Endothelial cell of umbilical vein (primary cell): ENCODE results near the gene PTTG2. TPM values are rescaled to one million over a fixed set of nuclear protein-coding genes. Genes with fewer than 3 reads are reported as not detected.

Experiments used
- BruUV-seq: library from RNA; stranded (reverse); fragments of 400-500 nt; replicated peaks from 2 replicates; lab custom pipeline; 2021; lab: Mats Ljungman, UMichigan
- CTCF ChIA-PET: fragments of 300-600, 350-600 bp; sonication (Branson Sonifier 250); formaldehyde crosslinking; loops from one replicate; lab custom pipeline; 2021; ENCODE audit warnings: antibody characterized with exemption, inconsistent platforms; lab: Charles Lee
- POLR2A ChIA-PET: fragments of 300-600, 350-600 bp; sonication (Branson Sonifier 250); formaldehyde crosslinking; loops from one replicate; lab custom pipeline; 2021; ENCODE audit warnings: antibody characterized with exemption, inconsistent platforms; lab: Charles Lee
- DNase-seq: peaks from one replicate; pipeline ENCODE4 v3.0.0-alpha.2; 2011; ENCODE audit warnings: low read depth, low spot score
- FAIRE-seq: peaks from 2 replicates; lab custom pipeline; 2011; peaks lifted over from hg19 to GRCh38; lab: Jason Lieb, UNC
- H2AFZ ChIP-seq: 2 replicates; pipeline ENCODE4 v1.6.0; 2012; ENCODE audit warnings: low read depth, low read length, control low read depth, inconsistent platforms
- H3K27ac ChIP-seq: 2 replicates; pipeline ENCODE4 v1.5.1; 2011; ENCODE audit warnings: low read depth, mild to moderate bottlenecking, control low read depth, low read length, moderate library complexity; ENCODE audit not compliant: insufficient read depth
- H3K27me3 ChIP-seq, 2 experiments: 2 replicates each; pipeline versions ENCODE4 v1.6.0 to v1.6.1; 2011; ENCODE audit warnings: low read length in 2 of 2, mixed read lengths in 1 of 2; ENCODE audit not compliant: control insufficient read depth in 2 of 2, insufficient read depth in 2 of 2
- H3K36me3 ChIP-seq, 2 experiments: 2 replicates in 1 of 2; 3 replicates in 1 of 2; pipeline ENCODE4 v1.5.1; 2011; ENCODE audit warnings: low read length in 2 of 2, mild to moderate bottlenecking in 1 of 2, moderate library complexity in 1 of 2; ENCODE audit not compliant: control insufficient read depth in 2 of 2, insufficient read depth in 2 of 2; ENCODE audit errors: extremely low read depth in 1 of 2
- H3K4me1 ChIP-seq: 3 replicates; pipeline ENCODE4 v1.5.1; 2011; ENCODE audit warnings: mild to moderate bottlenecking, low read length; ENCODE audit not compliant: control insufficient read depth, insufficient read depth; ENCODE audit errors: extremely low read depth
- H3K4me2 ChIP-seq: 2 replicates; pipeline ENCODE4 v1.6.1; 2011; ENCODE audit warnings: low read length, control low read depth, mixed read lengths; ENCODE audit not compliant: insufficient read depth
- H3K4me3 ChIP-seq, 3 experiments: fragments of 200-600 bp in 1 of 3; sonication (generic), shearing (Covaris generic) in 1 of 3; replicated peaks in 1 of 3; 2 replicates each; pipeline ENCODE4 v1.5.1; 2011 to 2016; ENCODE audit warnings: control low read depth in 3 of 3, low read length in 3 of 3, mild to moderate bottlenecking in 2 of 3, inconsistent platforms in 1 of 3, low read depth in 1 of 3, moderate library complexity in 1 of 3; ENCODE audit not compliant: insufficient read depth in 1 of 3
- H3K79me2 ChIP-seq: 2 replicates; pipeline ENCODE4 v1.6.0; 2012; ENCODE audit warnings: low read length, inconsistent platforms; ENCODE audit not compliant: control insufficient read depth, insufficient read depth
- H3K9ac ChIP-seq: replicated peaks from 2 replicates; pipeline ENCODE3; 2011; ENCODE audit warnings: low read length, control low read depth; ENCODE audit not compliant: insufficient read depth; ENCODE audit errors: extremely low read depth
- H3K9me1 ChIP-seq: replicated peaks from 3 replicates; pipeline ENCODE4 v1.6.0; 2011; ENCODE audit warnings: mild to moderate bottlenecking, low read length; ENCODE audit not compliant: control insufficient read depth, insufficient read depth; ENCODE audit errors: extremely low read depth
- H3K9me3 ChIP-seq: replicated peaks from 2 replicates; pipeline ENCODE4 v1.5.1; 2012; ENCODE audit warnings: low read length, inconsistent platforms; ENCODE audit not compliant: control insufficient read depth, insufficient read depth
- H4K20me1 ChIP-seq: replicated peaks from 2 replicates; pipeline ENCODE3; 2011; ENCODE audit warnings: mild to moderate bottlenecking, low read length; ENCODE audit not compliant: control insufficient read depth, insufficient read depth; ENCODE audit errors: extremely low read depth
- EZH2 ChIP-seq: IDR thresholded peaks from 2 replicates; pipeline ENCODE4 v1.6.1; 2012; ENCODE audit warnings: borderline replicate concordance, low read depth, mild to moderate bottlenecking, moderate library complexity, low read length, inconsistent platforms; ENCODE audit not compliant: severe bottlenecking
- FOS ChIP-seq: IDR thresholded peaks from 2 replicates; pipeline ENCODE4 v1.6.1; 2011; ENCODE audit warnings: mild to moderate bottlenecking, low read length, moderate library complexity, borderline replicate concordance; ENCODE audit not compliant: insufficient read depth
- GATA2 ChIP-seq: IDR thresholded peaks from 2 replicates; pipeline ENCODE4 v1.7.0; 2011; ENCODE audit warnings: low read depth, mild to moderate bottlenecking, moderate library complexity, mixed read lengths, low read length; ENCODE audit not compliant: insufficient read length, insufficient read depth
- JUN ChIP-seq: IDR thresholded peaks from 2 replicates; pipeline ENCODE4 v1.6.1; 2011; ENCODE audit warnings: borderline replicate concordance, low read depth; ENCODE audit not compliant: insufficient read length, insufficient read depth
- MYC ChIP-seq: IDR thresholded peaks from one replicate; pipeline ENCODE4 v1.6.1; 2011; ENCODE audit warnings: mild to moderate bottlenecking, low read depth, low read length
- POLR2A ChIP-seq: IDR thresholded peaks from 2 replicates; pipeline ENCODE4 v1.6.1; 2012; ENCODE audit warnings: low read depth, mild to moderate bottlenecking, control low read depth, low read length
- POLR2AphosphoS5 ChIP-seq: IDR thresholded peaks from 2 replicates; pipeline ENCODE4 v1.6.1; 2012; ENCODE audit warnings: low read depth, mild to moderate bottlenecking, control low read depth, low read length, moderate library complexity; ENCODE audit not compliant: insufficient read depth
- dilution Hi-C: fragments of 300-500 bp; cut with MboI; formaldehyde crosslinking; loops from one replicate; pipeline ENCODE4 v1.15.0; 2019; ENCODE audit warnings: low sequenced_read_pairs; ENCODE audit not compliant: extremely low pct_ligation_motif_present
- intact Hi-C: fragments of 100-400 bp; cut with micrococcal nuclease; formaldehyde crosslinking; loops from one replicate; pipeline ENCODE4 v1.10.0; 2022
- polyA plus RNA-seq, 4 experiments: library from polyadenylated mRNA; depleted of rRNA in 3 of 4; stranded (reverse) in 3 of 4; unstranded in 1 of 4; fragments of >200 nt; gene quantifications; 2 replicates each; pipeline versions ENCODE4 v1.2.1 to v1.2.3, GENCODE V29; 2011 to 2012; ENCODE audit warnings: missing spikeins in 1 of 4
- total RNA-seq: library from RNA; stranded (reverse); gene quantifications from 2 replicates; pipeline ENCODE4 v1.2.3, GENCODE V29; 2021
- TF ChIP-seq, protein P1 (sequence below), 2 donors: IDR thresholded peaks; 1 replicate in 1 of 2; 2 replicates in 1 of 2; pipeline ENCODE4 v1.5.1; 2011; ENCODE audit warnings: low read length in 2 of 2, mild to moderate bottlenecking in 2 of 2, moderate library complexity in 2 of 2, control low read depth in 1 of 2, inconsistent platforms in 1 of 2, low read depth in 1 of 2; ENCODE audit not compliant: insufficient read depth in 1 of 2; ENCODE audit errors: extremely low read depth in 1 of 2
- TF ChIP-seq, protein P2 (sequence below): IDR thresholded peaks from 2 replicates; pipeline ENCODE4 v1.6.1; 2011; ENCODE audit not compliant: insufficient read depth, insufficient read length

Gene PTTG2
- total and polyA plus RNA-seq, 2 donors (not counting 3 experiments of a cell fraction or from before 2014, with no cell fraction given): not detected

DNA sequence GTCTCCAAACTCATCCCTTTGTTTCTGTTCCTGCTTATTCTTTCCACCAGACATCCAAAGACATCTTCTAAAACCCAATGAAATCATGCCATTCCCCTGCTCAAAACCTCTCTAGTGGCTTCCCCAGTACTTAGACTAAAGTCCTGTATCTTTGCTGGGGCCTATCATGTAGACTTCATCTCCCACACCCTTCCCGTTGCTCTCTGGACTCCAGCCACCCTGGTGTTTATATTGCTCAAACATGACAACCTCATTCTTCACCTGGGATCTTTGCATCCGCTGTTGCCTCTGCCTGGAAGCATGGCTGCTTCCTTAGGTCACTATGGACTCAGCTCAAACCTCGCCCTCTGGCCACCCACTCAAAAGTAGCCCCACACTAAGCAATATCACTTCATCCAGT is 45.7 kb upstream of the PTTG2 start:
- H3K9ac ChIP-seq: no peak overlapping the region
- FAIRE-seq: no peak
- H3K27ac ChIP-seq: no peak overlapping the region
- H3K4me3 ChIP-seq: no peak overlapping the region
- no peaks in the 10 kb centered on the region for H4K20me1 ChIP-seq
- CTCF ChIA-PET: interaction anchor here (1.3 kb wide), 1 partner anchor 23 kb away, joined by 3 read pairs; no protein-coding TSS in a partner anchor
- no peaks in the 10 kb centered on the region for H3K36me3 ChIP-seq
- intact Hi-C loops: no loop called here
- dilution Hi-C loops: no loop called here
- H3K9me3 ChIP-seq: no peaks in the 10 kb centered on the region
- POLR2A ChIA-PET: no interaction called here
- DNase-seq: no peak
- H3K79me2 ChIP-seq: no peaks in the 10 kb centered on the region
- H3K4me1 ChIP-seq: no peaks in the 10 kb centered on the region
- TF ChIP-seq GATA2: no peak
- no peak for TF ChIP-seq JUN
- TF ChIP-seq, protein P1, sequence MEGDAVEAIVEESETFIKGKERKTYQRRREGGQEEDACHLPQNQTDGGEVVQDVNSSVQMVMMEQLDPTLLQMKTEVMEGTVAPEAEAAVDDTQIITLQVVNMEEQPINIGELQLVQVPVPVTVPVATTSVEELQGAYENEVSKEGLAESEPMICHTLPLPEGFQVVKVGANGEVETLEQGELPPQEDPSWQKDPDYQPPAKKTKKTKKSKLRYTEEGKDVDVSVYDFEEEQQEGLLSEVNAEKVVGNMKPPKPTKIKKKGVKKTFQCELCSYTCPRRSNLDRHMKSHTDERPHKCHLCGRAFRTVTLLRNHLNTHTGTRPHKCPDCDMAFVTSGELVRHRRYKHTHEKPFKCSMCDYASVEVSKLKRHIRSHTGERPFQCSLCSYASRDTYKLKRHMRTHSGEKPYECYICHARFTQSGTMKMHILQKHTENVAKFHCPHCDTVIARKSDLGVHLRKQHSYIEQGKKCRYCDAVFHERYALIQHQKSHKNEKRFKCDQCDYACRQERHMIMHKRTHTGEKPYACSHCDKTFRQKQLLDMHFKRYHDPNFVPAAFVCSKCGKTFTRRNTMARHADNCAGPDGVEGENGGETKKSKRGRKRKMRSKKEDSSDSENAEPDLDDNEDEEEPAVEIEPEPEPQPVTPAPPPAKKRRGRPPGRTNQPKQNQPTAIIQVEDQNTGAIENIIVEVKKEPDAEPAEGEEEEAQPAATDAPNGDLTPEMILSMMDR (IDR thresholded peaks at IDR 0.05; ENCODE audit: extremely low read depth in 1 of 2, insufficient read depth in 1 of 2, low read depth in 1 of 2, low read length in 2 of 2): no peak
- H3K4me2 ChIP-seq: no peak overlapping the region
- H3K9me1 ChIP-seq: no peaks in the 10 kb centered on the region
- H2AFZ ChIP-seq: no peak overlapping the region
- peaks cover 4 to 8% of the 10 kb centered on the region in 2 experiments for H3K27me3 ChIP-seq
- no TSS peak for BruUV-seq

DNA sequence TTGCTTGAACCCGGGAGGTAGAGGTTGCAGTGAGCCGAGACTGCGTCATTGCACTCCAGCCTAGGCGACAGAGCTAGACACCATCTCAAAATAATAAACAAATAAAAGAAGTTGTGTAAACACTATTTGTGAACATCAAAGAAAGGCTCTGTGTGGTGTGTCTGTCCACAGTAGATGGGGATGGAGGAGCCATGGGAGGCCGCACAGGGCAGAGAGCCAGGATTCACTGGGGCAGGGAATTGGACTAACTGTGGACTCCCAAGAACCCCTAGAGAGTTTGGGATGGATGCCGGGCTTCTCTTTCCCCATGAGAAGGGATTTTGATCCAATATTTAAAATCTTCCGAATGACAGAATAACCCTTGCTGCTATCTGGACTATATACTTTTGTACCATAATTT is 42.8 kb upstream of the PTTG2 start:
- FAIRE-seq (no peak), DNase-seq (no peak)
- Histone ChIP-seq H3K27me3 (peaks cover 2 to 4% of the 10 kb centered on the region in 2 experiments), H2AFZ (no peak overlapping the region), H3K4me2 (no peak overlapping the region), H4K20me1 (no peaks in the 10 kb centered on the region), H3K9me3 (no peaks in the 10 kb centered on the region), H3K4me3 (no peak overlapping the region), H3K27ac (no peak overlapping the region), H3K79me2 (no peaks in the 10 kb centered on the region), H3K36me3 (no peaks in the 10 kb centered on the region), H3K9me1 (no peaks in the 10 kb centered on the region), H3K4me1 (no peaks in the 10 kb centered on the region), H3K9ac (no peak overlapping the region)
- dilution Hi-C loops: no loop called here
- intact Hi-C loops: no loop called here
- CTCF ChIA-PET: interaction anchor here (1.0 kb wide), 1 partner anchor 11 kb away, joined by 4 read pairs; no protein-coding TSS in a partner anchor
- POLR2A ChIA-PET: no interaction called here
- no peak for TF ChIP-seq POLR2A
- TF ChIP-seq POLR2AphosphoS5: no peak
- TF ChIP-seq, protein P2, sequence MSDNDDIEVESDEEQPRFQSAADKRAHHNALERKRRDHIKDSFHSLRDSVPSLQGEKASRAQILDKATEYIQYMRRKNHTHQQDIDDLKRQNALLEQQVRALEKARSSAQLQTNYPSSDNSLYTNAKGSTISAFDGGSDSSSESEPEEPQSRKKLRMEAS: no peak
- TF ChIP-seq MYC: no peak
- TF ChIP-seq JUN: no peak
- TF ChIP-seq FOS: no peak
- TF ChIP-seq, protein P1 (IDR thresholded peaks at IDR 0.05; ENCODE audit: extremely low read depth in 1 of 2, insufficient read depth in 1 of 2, low read depth in 1 of 2, low read length in 2 of 2): no peak
- no peak for TF ChIP-seq EZH2
- no peak for TF ChIP-seq GATA2
- no TSS peak for BruUV-seq
